Testis (tissue), 3 donors: ENCODE data around the gene UBR3. TPM values are rescaled to one million over a fixed set of nuclear protein-coding genes. Genes with fewer than 3 reads are reported as not detected.

Experiments used
- DNase-seq: peaks from one replicate; pipeline ENCODE4 v3.0.0-alpha.2; 2019
- H3K27ac ChIP-seq, 2 donors: fragments of 200-600 bp; sonication (generic); one replicate each; pipeline ENCODE4 v1.5.1; 2019
- H3K27me3 ChIP-seq: fragments of 200-600 bp; sonication (generic); one replicate; pipeline ENCODE4 v1.5.1; 2019
- H3K36me3 ChIP-seq: fragments of 200-600 bp; sonication (generic); one replicate; pipeline ENCODE4 v1.5.1; 2017; ENCODE audit warnings: low read depth; ENCODE audit errors: missing control alignments
- H3K4me1 ChIP-seq: fragments of 200-600 bp; sonication (generic); one replicate; pipeline ENCODE4 v1.5.1; 2019
- H3K4me3 ChIP-seq, 2 donors: fragments of 200-600 bp; sonication (generic); one replicate each; pipeline ENCODE4 v1.5.1; 2017 to 2019
- H3K9me3 ChIP-seq: fragments of 200-600 bp; sonication (generic); one replicate; pipeline ENCODE4 v1.5.1; 2017
- CTCF ChIP-seq, 3 experiments: fragments of 450-650 bp in 2 of 3; fragments of 200-600 bp in 1 of 3; sonication (generic) in 1 of 3; IDR thresholded peaks; one replicate each; pipeline ENCODE4 v1.5.1; 2016 to 2019; ENCODE audit warnings: antibody characterized with exemption in 3 of 3, mild to moderate bottlenecking in 2 of 3, moderate library complexity in 1 of 3
- POLR2A ChIP-seq: fragments of 450-650 bp; IDR thresholded peaks from one replicate; pipeline ENCODE4 v1.6.1; 2017; ENCODE audit warnings: antibody characterized with exemption, mild to moderate bottlenecking, moderate library complexity
- WGBS, 2 donors: methylation state at CpG; one replicate each; pipeline ENCODE4 v1.1.5; 2018; 5-methylcytosine and 5-hydroxymethylcytosine counted together
- intact Hi-C: fragments of 100-400 bp; cut with DNase I; formaldehyde crosslinking; loops from one replicate; pipeline ENCODE4 v1.15.1; 2023; ENCODE audit warnings: low total_unique reads
- polyA plus RNA-seq: library from polyadenylated mRNA; stranded (reverse); fragments of 350-450 nt; fragmentation: Illumina TruSeq; extraction: RNeasy Lipid Tissue Mini Kit (QIAGEN cat#74804); gene quantifications from one replicate; pipeline ENCODE4 v1.2.3, GENCODE V29; 2014; ENCODE audit warnings: low read depth, low replicate concordance; ENCODE audit not compliant: insufficient read depth
- total RNA-seq, 2 donors: library from RNA; depleted of rRNA; stranded (reverse); fragments of >200 nt; gene quantifications; one replicate each; pipeline ENCODE4 v1.2.3, GENCODE V29; 2016

The UBR3 gene
- total and polyA plus RNA-seq, 3 donors from 2014 or later: 24.3 to 132 (median 122) TPM

DNA sequence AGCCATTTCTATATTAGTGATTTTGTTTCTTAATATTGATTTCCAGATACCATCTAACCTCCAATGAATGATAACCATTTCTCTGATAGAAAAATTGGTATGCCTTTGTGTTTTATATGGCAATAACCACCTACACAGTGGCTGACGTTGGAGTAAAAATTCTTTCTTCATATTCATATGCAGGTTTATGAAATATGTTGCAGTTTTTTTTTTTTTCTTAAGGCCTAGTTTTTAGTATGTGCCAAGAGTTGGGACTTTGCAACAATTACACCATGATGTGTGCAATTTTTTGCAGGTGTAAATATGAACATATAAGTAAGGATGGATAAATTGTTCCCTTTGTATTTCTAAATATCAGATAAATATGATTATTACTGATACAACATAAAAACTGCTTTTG, 187.5 kb downstream of the UBR3 start:
- H3K9me3 ChIP-seq: no peaks in the 10 kb centered on the region
- intact Hi-C loops: no loop called here
- H3K27me3 ChIP-seq: no peaks in the 10 kb centered on the region
- no peak for DNase-seq
- H3K4me1 ChIP-seq: peaks cover 5% of the 10 kb centered on the region
- H3K36me3 ChIP-seq: no peaks in the 10 kb centered on the region
- no peak overlapping the region for H3K4me3 ChIP-seq
- 75% methylated on average over 1 of the region's 1 CpG for WGBS, 2 donors
- TF ChIP-seq POLR2A (no peak), CTCF (IDR thresholded peaks at IDR 0.05) (no peak)
- no peak overlapping the region for H3K27ac ChIP-seq

DNA sequence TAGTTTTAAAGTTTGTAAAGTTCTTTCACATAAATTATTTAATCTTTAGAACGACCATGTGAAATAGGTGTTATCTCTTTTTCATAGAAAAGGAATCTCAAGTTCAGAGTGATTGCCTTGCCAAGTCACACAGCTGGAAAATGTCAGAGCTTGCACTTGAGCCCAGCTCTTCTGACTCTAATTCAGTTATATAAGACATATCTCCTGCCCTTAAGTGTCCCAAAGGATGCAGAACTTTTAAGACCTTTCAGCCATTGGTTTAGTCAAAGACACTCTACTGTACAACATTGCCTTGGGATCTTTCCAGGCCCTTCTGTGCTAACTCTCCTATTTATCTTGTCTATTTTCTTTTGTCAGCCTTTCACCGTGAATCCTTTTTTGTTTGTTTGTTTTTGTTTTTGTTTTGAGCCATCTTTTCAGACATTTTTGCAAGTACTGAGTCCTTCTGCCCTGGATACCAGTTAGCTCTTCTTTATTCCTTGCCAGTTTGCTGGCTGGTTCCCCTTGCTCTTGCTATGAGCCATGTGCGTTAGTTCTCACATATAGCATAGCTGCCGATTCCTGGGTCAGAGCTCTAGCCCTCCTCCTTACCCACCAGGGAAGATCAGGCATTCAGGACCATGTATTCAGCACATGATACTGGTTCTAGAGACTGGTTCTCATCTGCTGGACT, 190.7 kb downstream of the UBR3 start:
- H3K27ac ChIP-seq: no peak overlapping the region
- H3K27me3 ChIP-seq: no peaks in the 10 kb centered on the region
- peaks cover 5% of the 10 kb centered on the region for H3K4me1 ChIP-seq
- no peaks in the 10 kb centered on the region for H3K36me3 ChIP-seq
- 61 to 65% methylated on average over 4 of the region's 4 CpGs for WGBS, 2 donors
- TF ChIP-seq POLR2A (no peak), CTCF (IDR thresholded peaks at IDR 0.05) (no peak)
- intact Hi-C loops: no loop called here
- no peak for DNase-seq
- H3K9me3 ChIP-seq: no peaks in the 10 kb centered on the region
- H3K4me3 ChIP-seq: no peak overlapping the region

DNA sequence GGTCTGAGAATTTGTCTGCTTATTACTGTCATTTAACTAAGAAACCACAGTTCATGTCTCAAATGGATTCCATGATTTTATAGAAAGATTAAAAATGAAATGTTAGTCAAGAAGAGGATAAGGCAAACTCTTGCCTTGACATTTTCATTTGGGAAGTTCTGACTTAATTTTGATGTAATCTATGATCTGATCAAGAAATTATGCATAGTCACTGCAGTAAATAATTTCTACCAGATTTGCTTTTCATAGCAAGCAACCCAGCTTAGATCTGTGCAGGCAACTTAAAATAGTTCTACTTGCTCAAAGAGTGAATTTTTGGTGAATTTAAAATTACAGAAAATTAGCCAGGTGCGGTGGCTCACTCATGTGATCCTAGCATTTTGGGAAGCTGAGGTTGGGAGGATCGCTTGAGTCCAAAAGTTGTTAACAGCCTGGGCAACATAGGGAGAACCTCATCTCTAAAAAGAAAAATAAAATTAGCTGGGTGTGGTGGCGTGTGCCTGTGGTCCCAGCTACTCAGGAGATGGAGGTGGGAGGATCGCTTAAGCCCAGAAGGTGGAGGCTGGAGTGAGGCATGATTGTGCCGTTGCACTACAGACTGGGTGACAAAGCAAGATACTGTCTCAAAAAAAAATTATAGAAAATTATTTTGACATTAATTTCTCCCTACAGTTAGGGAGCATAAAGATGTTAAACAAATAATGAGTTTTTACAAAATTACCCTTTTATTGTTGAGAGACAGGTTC, 192.0 kb downstream of the UBR3 start:
- intact Hi-C loops: no loop called here
- DNase-seq: no peak
- no peak overlapping the region for H3K4me3 ChIP-seq
- H3K27ac ChIP-seq: no peak overlapping the region
- no peaks in the 10 kb centered on the region for H3K27me3 ChIP-seq
- H3K4me1 ChIP-seq: peaks cover 5% of the 10 kb centered on the region
- H3K36me3 ChIP-seq: no peaks in the 10 kb centered on the region
- TF ChIP-seq CTCF (IDR thresholded peaks at IDR 0.05) (no peak), POLR2A (no peak)
- 88 to 93% methylated on average over 5 of the region's 5 CpGs for WGBS, 2 donors
- H3K9me3 ChIP-seq: no peaks in the 10 kb centered on the region

DNA sequence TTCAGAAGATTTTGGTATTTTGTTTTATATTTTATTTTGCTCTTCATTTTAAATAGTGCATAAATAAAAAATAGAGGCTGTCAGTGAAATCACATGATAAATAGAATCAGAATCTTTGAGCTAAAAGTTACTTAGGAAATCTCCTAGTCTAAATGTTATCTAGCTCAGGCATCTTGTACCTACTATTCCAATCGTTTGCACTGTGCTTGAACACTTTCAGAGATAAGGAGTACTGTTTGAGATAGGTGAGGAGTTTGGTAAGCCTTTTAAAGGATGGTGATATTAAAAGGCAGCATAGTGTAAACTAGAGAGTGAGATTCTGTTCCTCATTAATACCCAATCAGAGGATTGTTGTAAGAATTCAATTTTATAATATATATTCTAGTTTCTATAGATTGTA, 193.5 kb downstream of the UBR3 start:
- H3K36me3 ChIP-seq: no peaks in the 10 kb centered on the region
- no peaks in the 10 kb centered on the region for H3K27me3 ChIP-seq
- peaks cover 5% of the 10 kb centered on the region for H3K4me1 ChIP-seq
- no peak overlapping the region for H3K4me3 ChIP-seq
- intact Hi-C loops: no loop called here
- no peak for DNase-seq
- 48 to 50% methylated on average over 1 of the region's 1 CpG for WGBS, 2 donors
- H3K27ac ChIP-seq: no peak overlapping the region
- TF ChIP-seq CTCF (IDR thresholded peaks at IDR 0.05) (no peak), POLR2A (no peak)
- H3K9me3 ChIP-seq: no peaks in the 10 kb centered on the region

GRCh38 chr2:170022692-170023091, 195.4 kb downstream of the UBR3 start:
- no peak overlapping the region for H3K27ac ChIP-seq
- H3K9me3 ChIP-seq: no peaks in the 10 kb centered on the region
- H3K4me3 ChIP-seq: no peak overlapping the region
- H3K27me3 ChIP-seq: no peaks in the 10 kb centered on the region
- intact Hi-C loops: no loop called here
- H3K36me3 ChIP-seq: no peaks in the 10 kb centered on the region
- H3K4me1 ChIP-seq: peaks cover 5% of the 10 kb centered on the region
- no peak for DNase-seq
- TF ChIP-seq CTCF (IDR thresholded peaks at IDR 0.05) (no peak), POLR2A (no peak)
